Measurements from ENCODE around the gene PHLDA2. TPM values are rescaled to one million over a fixed set of nuclear protein-coding genes. Genes with fewer than 3 reads are reported as not detected.

The PHLDA2 gene
- total and polyA plus RNA-seq, 2 experiments from 2014 or later: 3.8 to 16.5 TPM

GRCh38 chr11:2922655-2923054 lies 6.6 kb downstream of the PHLDA2 start (continued):
- TF ChIP-seq, protein P1, sequence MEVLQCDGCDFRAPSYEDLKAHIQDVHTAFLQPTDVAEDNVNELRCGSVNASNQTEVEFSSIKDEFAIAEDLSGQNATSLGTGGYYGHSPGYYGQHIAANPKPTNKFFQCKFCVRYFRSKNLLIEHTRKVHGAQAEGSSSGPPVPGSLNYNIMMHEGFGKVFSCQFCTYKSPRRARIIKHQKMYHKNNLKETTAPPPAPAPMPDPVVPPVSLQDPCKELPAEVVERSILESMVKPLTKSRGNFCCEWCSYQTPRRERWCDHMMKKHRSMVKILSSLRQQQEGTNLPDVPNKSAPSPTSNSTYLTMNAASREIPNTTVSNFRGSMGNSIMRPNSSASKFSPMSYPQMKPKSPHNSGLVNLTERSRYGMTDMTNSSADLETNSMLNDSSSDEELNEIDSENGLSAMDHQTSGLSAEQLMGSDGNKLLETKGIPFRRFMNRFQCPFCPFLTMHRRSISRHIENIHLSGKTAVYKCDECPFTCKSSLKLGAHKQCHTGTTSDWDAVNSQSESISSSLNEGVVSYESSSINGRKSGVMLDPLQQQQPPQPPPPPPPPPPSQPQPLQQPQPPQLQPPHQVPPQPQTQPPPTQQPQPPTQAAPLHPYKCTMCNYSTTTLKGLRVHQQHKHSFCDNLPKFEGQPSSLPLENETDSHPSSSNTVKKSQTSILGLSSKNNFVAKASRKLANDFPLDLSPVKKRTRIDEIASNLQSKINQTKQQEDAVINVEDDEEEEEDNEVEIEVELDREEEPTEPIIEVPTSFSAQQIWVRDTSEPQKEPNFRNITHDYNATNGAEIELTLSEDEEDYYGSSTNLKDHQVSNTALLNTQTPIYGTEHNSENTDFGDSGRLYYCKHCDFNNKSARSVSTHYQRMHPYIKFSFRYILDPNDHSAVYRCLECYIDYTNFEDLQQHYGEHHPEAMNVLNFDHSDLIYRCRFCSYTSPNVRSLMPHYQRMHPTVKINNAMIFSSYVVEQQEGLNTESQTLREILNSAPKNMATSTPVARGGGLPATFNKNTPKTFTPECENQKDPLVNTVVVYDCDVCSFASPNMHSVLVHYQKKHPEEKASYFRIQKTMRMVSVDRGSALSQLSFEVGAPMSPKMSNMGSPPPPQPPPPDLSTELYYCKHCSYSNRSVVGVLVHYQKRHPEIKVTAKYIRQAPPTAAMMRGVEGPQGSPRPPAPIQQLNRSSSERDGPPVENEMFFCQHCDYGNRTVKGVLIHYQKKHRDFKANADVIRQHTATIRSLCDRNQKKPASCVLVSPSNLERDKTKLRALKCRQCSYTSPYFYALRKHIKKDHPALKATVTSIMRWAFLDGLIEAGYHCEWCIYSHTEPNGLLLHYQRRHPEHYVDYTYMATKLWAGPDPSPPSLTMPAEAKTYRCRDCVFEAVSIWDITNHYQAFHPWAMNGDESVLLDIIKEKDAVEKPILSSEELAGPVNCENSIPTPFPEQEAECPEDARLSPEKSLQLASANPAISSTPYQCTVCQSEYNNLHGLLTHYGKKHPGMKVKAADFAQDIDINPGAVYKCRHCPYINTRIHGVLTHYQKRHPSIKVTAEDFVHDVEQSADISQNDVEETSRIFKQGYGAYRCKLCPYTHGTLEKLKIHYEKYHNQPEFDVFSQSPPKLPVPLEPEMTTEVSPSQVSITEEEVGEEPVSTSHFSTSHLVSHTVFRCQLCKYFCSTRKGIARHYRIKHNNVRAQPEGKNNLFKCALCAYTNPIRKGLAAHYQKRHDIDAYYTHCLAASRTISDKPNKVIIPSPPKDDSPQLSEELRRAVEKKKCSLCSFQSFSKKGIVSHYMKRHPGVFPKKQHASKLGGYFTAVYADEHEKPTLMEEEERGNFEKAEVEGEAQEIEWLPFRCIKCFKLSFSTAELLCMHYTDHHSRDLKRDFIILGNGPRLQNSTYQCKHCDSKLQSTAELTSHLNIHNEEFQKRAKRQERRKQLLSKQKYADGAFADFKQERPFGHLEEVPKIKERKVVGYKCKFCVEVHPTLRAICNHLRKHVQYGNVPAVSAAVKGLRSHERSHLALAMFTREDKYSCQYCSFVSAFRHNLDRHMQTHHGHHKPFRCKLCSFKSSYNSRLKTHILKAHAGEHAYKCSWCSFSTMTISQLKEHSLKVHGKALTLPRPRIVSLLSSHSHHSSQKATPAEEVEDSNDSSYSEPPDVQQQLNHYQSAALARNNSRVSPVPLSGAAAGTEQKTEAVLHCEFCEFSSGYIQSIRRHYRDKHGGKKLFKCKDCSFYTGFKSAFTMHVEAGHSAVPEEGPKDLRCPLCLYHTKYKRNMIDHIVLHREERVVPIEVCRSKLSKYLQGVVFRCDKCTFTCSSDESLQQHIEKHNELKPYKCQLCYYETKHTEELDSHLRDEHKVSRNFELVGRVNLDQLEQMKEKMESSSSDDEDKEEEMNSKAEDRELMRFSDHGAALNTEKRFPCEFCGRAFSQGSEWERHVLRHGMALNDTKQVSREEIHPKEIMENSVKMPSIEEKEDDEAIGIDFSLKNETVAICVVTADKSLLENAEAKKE (CRISPR knock-in tag; IDR thresholded peaks at IDR 0.05): no peak
- TF ChIP-seq NANOG (IDR thresholded peaks at IDR 0.05; ENCODE audit: borderline replicate concordance): no peak

DNA sequence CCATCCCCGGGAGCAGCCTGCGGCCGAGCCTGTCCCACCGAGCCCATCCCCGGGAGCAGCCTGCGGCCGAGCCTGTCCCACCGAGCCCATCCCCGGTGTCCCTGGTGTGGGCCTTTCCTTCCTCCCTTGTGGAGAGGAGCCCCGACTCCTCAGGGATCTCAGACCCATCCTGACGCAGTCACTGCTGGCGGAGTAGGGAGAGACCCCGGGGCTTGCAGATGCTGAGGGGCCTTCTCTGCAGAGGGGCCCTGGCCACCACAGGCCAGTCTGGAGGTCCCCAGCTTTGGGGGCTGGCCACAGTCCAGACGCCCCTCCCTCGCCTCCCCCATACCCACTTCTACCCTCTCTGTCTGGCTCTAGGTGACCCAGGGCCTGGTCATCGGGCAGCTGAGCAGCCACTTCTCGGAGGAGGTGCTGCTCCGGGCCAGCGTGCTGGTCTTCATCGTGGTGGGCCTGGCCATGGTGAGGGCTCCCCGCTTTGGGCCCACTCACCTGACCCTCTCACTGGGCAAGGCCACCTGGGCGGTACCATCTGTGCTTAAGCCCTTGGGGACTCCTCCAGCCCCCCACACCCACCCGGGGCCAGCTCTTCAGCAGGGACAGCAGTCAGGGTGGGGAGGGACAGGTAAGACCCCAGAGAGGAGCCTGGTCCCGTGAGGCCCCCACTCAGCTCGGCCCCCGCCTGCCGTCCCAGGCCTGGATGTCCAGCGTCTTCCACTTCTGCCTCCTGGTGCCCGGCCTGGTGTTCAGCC lies 7.3 kb downstream of the PHLDA2 start:
- DNase-seq (ENCODE audit: low spot score) (no peak), ATAC-seq (no peak)
- TF ChIP-seq, protein P2, sequence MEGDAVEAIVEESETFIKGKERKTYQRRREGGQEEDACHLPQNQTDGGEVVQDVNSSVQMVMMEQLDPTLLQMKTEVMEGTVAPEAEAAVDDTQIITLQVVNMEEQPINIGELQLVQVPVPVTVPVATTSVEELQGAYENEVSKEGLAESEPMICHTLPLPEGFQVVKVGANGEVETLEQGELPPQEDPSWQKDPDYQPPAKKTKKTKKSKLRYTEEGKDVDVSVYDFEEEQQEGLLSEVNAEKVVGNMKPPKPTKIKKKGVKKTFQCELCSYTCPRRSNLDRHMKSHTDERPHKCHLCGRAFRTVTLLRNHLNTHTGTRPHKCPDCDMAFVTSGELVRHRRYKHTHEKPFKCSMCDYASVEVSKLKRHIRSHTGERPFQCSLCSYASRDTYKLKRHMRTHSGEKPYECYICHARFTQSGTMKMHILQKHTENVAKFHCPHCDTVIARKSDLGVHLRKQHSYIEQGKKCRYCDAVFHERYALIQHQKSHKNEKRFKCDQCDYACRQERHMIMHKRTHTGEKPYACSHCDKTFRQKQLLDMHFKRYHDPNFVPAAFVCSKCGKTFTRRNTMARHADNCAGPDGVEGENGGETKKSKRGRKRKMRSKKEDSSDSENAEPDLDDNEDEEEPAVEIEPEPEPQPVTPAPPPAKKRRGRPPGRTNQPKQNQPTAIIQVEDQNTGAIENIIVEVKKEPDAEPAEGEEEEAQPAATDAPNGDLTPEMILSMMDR (conservative IDR thresholded peaks at IDR 0.05; ENCODE audit: low read depth in 2 of 2): no peak
- TF ChIP-seq POLR2AphosphoS5 (IDR thresholded peaks at IDR 0.05; ENCODE audit: low read depth): no peak
- TF ChIP-seq, protein P3, sequence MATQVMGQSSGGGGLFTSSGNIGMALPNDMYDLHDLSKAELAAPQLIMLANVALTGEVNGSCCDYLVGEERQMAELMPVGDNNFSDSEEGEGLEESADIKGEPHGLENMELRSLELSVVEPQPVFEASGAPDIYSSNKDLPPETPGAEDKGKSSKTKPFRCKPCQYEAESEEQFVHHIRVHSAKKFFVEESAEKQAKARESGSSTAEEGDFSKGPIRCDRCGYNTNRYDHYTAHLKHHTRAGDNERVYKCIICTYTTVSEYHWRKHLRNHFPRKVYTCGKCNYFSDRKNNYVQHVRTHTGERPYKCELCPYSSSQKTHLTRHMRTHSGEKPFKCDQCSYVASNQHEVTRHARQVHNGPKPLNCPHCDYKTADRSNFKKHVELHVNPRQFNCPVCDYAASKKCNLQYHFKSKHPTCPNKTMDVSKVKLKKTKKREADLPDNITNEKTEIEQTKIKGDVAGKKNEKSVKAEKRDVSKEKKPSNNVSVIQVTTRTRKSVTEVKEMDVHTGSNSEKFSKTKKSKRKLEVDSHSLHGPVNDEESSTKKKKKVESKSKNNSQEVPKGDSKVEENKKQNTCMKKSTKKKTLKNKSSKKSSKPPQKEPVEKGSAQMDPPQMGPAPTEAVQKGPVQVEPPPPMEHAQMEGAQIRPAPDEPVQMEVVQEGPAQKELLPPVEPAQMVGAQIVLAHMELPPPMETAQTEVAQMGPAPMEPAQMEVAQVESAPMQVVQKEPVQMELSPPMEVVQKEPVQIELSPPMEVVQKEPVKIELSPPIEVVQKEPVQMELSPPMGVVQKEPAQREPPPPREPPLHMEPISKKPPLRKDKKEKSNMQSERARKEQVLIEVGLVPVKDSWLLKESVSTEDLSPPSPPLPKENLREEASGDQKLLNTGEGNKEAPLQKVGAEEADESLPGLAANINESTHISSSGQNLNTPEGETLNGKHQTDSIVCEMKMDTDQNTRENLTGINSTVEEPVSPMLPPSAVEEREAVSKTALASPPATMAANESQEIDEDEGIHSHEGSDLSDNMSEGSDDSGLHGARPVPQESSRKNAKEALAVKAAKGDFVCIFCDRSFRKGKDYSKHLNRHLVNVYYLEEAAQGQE (IDR thresholded peaks at IDR 0.05; ENCODE audit: unreplicated experiment): no peak

More for the DNA sequence above, 7.3 kb downstream of the PHLDA2 start:
- Mint-ChIP-seq H3K9me3 (no peaks in the 10 kb centered on the region), H3K4me1 (no peaks in the 10 kb centered on the region), H3K36me3 (ENCODE audit: low read depth) (no peaks in the 10 kb centered on the region; the same call in 2 of the 3 replicates), H3K4me3 (no peak overlapping the region), H3K27me3 (ENCODE audit: insufficient read depth, low read depth, poor library complexity) (peaks cover 10% of the 10 kb centered on the region), H3K27ac (no peak overlapping the region)
- Histone ChIP-seq H3K27me3 (ENCODE audit: insufficient read depth) (peaks cover 4% of the 10 kb centered on the region), H3K79me2 (replicated peaks; ENCODE audit: insufficient read depth) (no peaks in the 10 kb centered on the region), H3K36me3 (ENCODE audit: insufficient read depth) (no peaks in the 10 kb centered on the region), H2AFZ (no peak overlapping the region), H3K4me3 (no peak overlapping the region), H3K9me2 (ENCODE audit: insufficient read depth) (no peaks in the 10 kb centered on the region), H3F3A (replicated peaks; ENCODE audit: low read depth) (no peaks in the 10 kb centered on the region), H3K4me1 (ENCODE audit: insufficient read depth) (no peaks in the 10 kb centered on the region), H3K4me2 (no peak overlapping the region), H3K27ac (ENCODE audit: low read depth) (no peak overlapping the region), H4K20me1 (replicated peaks; ENCODE audit: insufficient read depth) (no peaks in the 10 kb centered on the region)
